Fibroblast of lung (primary cell): ENCODE data around the gene KIF11.

Experiments
- CTCF ChIP-seq, 2 donors: IDR thresholded peaks in 1 of 2; conservative IDR thresholded peaks in 1 of 2; 1 replicate in 1 of 2; 2 replicates in 1 of 2; pipeline ENCODE4 v1.5.1; 2011 to 2012; ENCODE audit warnings: low read length in 2 of 2, control low read depth in 1 of 2, inconsistent platforms in 1 of 2, low read depth in 1 of 2, mild to moderate bottlenecking in 1 of 2
- EZH2 ChIP-seq: IDR thresholded peaks from 2 replicates; pipeline ENCODE4 v1.5.1; 2012; ENCODE audit warnings: low read length, control low read depth, mild to moderate bottlenecking; ENCODE audit errors: missing control alignments

DNA sequence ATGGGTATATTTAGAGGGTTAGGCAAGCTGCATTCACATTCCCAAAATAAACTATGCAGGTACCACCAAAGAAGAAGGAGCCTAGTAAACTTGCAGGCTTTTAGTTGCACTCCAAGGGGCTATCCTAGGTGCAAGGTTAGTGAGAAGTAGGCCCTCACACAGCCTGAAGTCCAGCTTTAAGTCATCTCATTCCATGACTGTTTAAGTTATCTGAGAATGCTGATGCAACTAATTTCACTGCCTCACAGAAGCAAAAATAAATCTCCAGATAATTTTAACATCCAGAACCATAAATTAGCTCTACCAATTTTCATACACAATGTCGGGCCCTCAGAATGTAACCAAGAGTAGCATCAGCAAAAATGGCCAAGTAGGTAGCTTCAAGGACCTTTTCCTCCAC lies 62.5 kb downstream of the KIF11 start:
- TF ChIP-seq CTCF (conservative IDR thresholded peaks at IDR 0.05 in 1 of 2, IDR thresholded peaks at IDR 0.05 in 1 of 2; ENCODE audit: low read depth in 1 of 2, low read length in 2 of 2) (no peak), EZH2 (no peak)
